ENCODE results near the gene KIAA1614.
A peak's percentile ranks its signal among the peaks of the same experiment; 100 is the strongest.

Gene KIAA1614

DNA sequence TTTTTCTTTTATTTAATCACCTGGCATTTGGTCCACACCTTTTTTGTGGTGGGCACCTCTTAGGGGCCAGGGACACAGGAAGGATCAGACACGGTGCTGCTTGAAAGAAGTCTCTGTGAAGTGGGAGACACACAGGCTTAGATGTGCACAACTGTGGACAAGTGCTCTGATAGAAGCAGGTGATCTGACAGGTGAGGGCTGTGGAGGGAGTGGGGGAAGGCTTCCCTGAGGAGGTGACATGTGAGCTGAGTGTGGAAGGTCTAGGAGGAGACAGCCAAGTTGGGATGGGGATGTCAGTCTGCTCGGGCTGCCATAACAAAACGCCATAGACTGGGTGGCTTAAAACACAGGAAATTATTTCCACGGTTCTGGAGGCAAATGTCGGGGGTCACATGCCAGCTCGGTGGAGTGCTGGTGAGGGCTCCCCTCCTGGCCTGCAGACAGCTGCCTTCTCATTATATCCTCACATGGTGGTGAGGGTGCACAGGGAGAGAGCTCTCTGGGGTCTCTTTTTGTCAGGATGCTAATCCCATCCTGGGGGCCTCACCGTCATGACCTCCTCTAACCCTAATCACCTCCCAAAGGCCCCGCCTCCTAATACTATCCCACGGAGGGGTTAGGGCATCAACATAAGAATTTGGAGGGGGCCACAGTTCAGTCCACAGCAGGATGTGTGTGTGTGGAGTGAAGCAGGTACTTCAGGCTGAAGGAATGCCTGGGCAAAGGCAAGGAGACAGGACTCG, 5.2 kb upstream of the KIAA1614 start:
- no peak for DNase-seq (ENCODE audit: low read depth)
- no peak overlapping the region for H3K4me3 ChIP-seq (ENCODE audit: low read depth, low read length)
- TF ChIP-seq, protein P1, sequence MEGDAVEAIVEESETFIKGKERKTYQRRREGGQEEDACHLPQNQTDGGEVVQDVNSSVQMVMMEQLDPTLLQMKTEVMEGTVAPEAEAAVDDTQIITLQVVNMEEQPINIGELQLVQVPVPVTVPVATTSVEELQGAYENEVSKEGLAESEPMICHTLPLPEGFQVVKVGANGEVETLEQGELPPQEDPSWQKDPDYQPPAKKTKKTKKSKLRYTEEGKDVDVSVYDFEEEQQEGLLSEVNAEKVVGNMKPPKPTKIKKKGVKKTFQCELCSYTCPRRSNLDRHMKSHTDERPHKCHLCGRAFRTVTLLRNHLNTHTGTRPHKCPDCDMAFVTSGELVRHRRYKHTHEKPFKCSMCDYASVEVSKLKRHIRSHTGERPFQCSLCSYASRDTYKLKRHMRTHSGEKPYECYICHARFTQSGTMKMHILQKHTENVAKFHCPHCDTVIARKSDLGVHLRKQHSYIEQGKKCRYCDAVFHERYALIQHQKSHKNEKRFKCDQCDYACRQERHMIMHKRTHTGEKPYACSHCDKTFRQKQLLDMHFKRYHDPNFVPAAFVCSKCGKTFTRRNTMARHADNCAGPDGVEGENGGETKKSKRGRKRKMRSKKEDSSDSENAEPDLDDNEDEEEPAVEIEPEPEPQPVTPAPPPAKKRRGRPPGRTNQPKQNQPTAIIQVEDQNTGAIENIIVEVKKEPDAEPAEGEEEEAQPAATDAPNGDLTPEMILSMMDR (conservative IDR thresholded peaks at IDR 0.05; ENCODE audit: low read depth, low read length) = no peak

DNA sequence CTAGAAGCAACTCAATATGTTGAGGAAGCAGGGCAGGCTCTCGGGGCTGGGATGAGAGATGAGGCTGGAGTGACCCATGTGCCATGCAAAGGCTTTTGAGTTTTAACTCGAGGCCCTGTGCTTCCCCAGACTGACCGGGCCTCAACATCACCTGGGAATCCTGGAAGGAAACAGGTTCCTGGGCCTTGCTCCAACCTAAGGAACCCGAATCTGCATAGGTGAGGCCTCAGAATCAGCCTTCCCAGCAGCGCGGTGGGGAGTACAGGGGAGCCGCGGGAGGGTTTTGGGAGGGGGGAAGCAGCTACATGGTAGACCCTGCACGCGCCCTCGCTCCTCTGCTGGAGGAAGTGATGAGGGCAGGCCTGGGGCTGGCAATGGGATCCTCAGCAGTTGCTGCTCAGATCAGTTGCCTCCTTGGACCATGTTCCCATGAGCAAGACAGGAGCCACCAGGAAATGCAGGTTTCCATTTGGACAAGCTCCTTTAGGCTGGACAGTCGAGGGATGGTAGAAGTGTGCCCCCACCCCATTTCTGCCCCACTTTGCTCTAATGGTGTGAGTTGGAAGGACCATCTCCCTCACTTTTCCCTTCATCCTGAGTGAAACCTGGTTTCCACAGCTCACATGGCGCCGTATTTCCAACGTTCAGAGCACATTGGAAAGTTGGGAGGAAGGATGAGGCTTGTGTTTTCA, 4.5 kb upstream of the KIAA1614 start:
- DNase-seq (ENCODE audit: low read depth) = no peak
- no peak overlapping the region for H3K4me3 ChIP-seq (ENCODE audit: low read depth, low read length)
- TF ChIP-seq, protein P1 (conservative IDR thresholded peaks at IDR 0.05; ENCODE audit: low read depth, low read length) = no peak

DNA sequence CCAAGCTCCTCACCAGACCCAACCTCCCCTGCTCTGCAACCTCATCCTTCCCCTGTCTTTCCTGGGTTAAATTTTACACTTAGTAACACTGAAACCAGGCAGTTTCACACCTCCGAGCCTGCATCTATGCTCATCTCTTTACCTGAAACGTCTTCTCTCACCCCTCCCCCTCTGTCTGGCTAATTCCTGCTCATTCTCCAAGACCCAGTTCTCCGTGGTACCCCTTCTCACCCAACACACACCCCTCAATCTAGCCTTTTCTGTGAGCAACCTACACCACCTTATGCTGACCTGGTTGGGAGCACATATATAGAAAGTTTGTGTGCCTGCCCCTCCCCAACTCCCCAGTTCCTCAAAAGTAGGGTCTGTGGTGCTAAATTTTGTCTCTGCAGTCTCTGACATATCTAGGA, 3.7 kb upstream of the KIAA1614 start:
- TF ChIP-seq, protein P1 (conservative IDR thresholded peaks at IDR 0.05; ENCODE audit: low read depth, low read length) = no peak
- no peak for DNase-seq (ENCODE audit: low read depth)
- H3K4me3 ChIP-seq (ENCODE audit: low read depth, low read length) = no peak overlapping the region

DNA sequence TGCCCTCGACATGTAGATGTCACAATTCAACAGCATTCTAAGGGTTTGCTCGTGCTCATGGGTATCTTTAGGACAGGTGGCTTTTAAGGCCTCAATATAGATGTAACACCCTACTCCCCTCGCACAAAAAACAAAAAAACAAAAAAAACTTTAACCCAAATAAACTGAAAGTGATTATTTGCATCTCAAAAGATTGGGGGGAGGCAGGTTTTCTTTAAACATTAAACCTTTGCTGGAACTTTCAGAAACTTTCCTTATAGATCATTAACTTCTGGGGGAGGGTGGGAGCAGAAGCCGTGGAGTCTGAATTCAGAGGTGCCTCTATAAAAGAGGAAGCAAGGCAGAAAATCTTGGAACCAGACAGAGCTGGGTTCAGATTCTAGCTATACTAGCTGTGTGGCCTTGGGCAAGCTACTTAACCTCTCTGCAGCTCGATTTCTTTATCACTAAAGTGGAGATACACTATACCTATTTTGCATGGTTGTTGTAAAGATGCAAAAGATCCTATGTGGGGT, 3.2 kb upstream of the KIAA1614 start:
- H3K4me3 ChIP-seq (ENCODE audit: low read depth, low read length) = no peak overlapping the region
- TF ChIP-seq, protein P1 (conservative IDR thresholded peaks at IDR 0.05; ENCODE audit: low read depth, low read length) = no peak
- no peak for DNase-seq (ENCODE audit: low read depth)

DNA sequence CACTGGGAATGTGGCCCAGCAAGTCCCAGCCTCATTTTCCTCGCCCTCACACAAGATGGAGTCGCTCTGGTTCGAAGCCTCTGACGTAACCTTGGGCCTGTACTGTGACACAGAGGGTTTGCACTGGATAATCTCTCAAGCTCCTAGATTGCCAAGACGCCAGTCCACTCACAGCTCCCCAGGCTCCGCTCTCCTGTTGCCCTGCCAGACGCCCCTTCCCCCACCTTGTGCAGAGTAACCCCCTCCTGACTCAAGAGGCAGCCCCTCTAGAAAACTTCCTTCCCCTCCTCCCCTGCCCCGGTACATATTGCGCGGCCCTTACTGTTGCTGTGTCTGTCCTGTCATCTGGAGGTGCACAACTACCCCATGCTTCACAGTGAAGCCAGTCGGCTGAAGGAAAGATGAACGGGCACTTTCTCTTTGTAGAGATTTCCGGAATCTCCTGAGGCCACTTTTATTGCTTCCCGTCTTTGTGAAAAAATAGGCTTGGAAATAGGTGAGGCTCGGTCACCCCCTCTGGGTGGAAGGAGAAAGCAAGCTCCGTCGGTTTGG, 981 bp upstream of the KIAA1614 start:
- peak overlapping the region; percentile 66 for H3K4me3 ChIP-seq (ENCODE audit: low read depth, low read length)
- peak; percentile 25 for DNase-seq (ENCODE audit: low read depth)

DNA sequence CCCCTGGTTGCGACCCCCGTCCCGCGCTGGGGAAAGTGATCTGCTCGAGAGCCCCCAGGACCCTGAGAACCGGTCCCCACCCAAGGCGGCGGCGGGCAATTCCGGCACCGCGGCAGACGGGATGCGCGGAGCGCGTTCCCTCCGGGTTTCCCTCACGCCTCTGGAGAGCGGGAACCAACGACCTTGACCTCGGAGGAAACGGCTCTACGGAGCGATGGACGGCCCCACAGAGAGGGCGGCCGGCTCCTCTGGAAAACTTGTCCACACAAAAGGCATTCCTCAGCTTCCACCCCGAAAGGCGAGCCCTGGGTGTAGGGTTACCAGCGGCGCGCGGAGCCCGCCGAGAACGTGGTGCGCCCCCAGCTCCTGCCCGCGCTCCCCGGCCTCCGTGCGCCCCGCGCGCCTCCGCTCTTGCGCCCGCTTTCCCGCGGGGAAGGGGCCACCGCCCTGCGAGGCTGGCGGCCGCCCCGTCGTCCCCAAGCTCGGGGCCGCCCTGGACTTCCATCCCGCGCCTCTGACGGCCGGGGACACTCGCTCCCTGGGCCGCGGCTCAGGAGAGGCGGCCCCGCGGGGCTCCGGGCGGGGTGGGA, 391 bp upstream of the KIAA1614 start:
- TF ChIP-seq, protein P1 (conservative IDR thresholded peaks at IDR 0.05; ENCODE audit: low read depth, low read length) = no peak
- DNase-seq (ENCODE audit: low read depth) = peak; percentile 20
- peak overlapping the region; percentile 66 for H3K4me3 ChIP-seq (ENCODE audit: low read depth, low read length)

More for the DNA sequence above, 981 bp upstream of the KIAA1614 start:
- TF ChIP-seq, protein P1 (conservative IDR thresholded peaks at IDR 0.05; ENCODE audit: low read depth, low read length) = no peak

Data from choroid plexus epithelial cell (primary cell).